Measurements from ENCODE around the gene ARHGAP12.

The ARHGAP12 gene

GRCh38 chr10:31820096-31820495 is 108.5 kb downstream of the ARHGAP12 start:
- no peak for TF ChIP-seq ZNF274 (IDR thresholded peaks at IDR 0.05; ENCODE audit: low read depth, low read length)

GRCh38 chr10:31819391-31819820 is 109.2 kb downstream of the ARHGAP12 start:
- no peak overlapping the region for H3K4me3 ChIP-seq (ENCODE audit: low read length)
- TF ChIP-seq ZNF274 (IDR thresholded peaks at IDR 0.05; ENCODE audit: low read depth, low read length), result no peak

More at GRCh38 chr10:31820096-31820495, 108.5 kb downstream of the ARHGAP12 start:
- no peak overlapping the region for H3K4me3 ChIP-seq (ENCODE audit: low read length)

- no peak for TF ChIP-seq ZNF274 (IDR thresholded peaks at IDR 0.05; ENCODE audit: low read depth, low read length)
- H3K4me3 ChIP-seq (ENCODE audit: low read length), result no peak overlapping the region
Observed at GRCh38 chr10:31816318-31816717, 112.3 kb downstream of the ARHGAP12 start.

- H3K4me3 ChIP-seq (ENCODE audit: low read length), result peak overlapping the region; percentile 51; the same call in 1 of the 2 replicates
- TF ChIP-seq ZNF274 (IDR thresholded peaks at IDR 0.05; ENCODE audit: low read depth, low read length), result no peak
Observed at GRCh38 chr10:31808258-31809218, 120.1 kb downstream of the ARHGAP12 start.

GRCh38 chr10:31804352-31804810 is 124.2 kb downstream of the ARHGAP12 start:
- H3K4me3 ChIP-seq (ENCODE audit: low read length), result no peak overlapping the region
- TF ChIP-seq ZNF274 (IDR thresholded peaks at IDR 0.05; ENCODE audit: low read depth, low read length), result no peak

GRCh38 chr10:31803606-31804351 is 124.9 kb downstream of the ARHGAP12 start:
- no peak overlapping the region for H3K4me3 ChIP-seq (ENCODE audit: low read length)
- TF ChIP-seq ZNF274 (IDR thresholded peaks at IDR 0.05; ENCODE audit: low read depth, low read length), result no peak

GRCh38 chr10:31799181-31799580 is 129.4 kb downstream of the ARHGAP12 start:
- no peak for TF ChIP-seq ZNF274 (IDR thresholded peaks at IDR 0.05; ENCODE audit: low read depth, low read length)
- H3K4me3 ChIP-seq (ENCODE audit: low read length), result no peak overlapping the region

GRCh38 chr10:31792745-31793144 is 135.9 kb downstream of the ARHGAP12 start:
- no peak for TF ChIP-seq ZNF274 (IDR thresholded peaks at IDR 0.05; ENCODE audit: low read depth, low read length)
- H3K4me3 ChIP-seq (ENCODE audit: low read length), result no peak overlapping the region

- TF ChIP-seq ZNF274 (IDR thresholded peaks at IDR 0.05; ENCODE audit: low read depth, low read length), result no peak
- H3K4me3 ChIP-seq (ENCODE audit: low read length), result no peak overlapping the region
Observed at GRCh38 chr10:31789555-31789954, 139.1 kb downstream of the ARHGAP12 start.

- no peak overlapping the region for H3K4me3 ChIP-seq (ENCODE audit: low read length)
- TF ChIP-seq ZNF274 (IDR thresholded peaks at IDR 0.05; ENCODE audit: low read depth, low read length), result no peak
Observed at GRCh38 chr10:31782701-31783100, 145.9 kb downstream of the ARHGAP12 start.

- no peak overlapping the region for H3K4me3 ChIP-seq (ENCODE audit: low read length)
- TF ChIP-seq ZNF274 (IDR thresholded peaks at IDR 0.05; ENCODE audit: low read depth, low read length), result no peak
Observed at GRCh38 chr10:31780717-31781116, 147.9 kb downstream of the ARHGAP12 start.

GRCh38 chr10:31778627-31779026 is 150.0 kb downstream of the ARHGAP12 start:
- TF ChIP-seq ZNF274 (IDR thresholded peaks at IDR 0.05; ENCODE audit: low read depth, low read length), result no peak

GRCh38 chr10:31776159-31776558 is 152.5 kb downstream of the ARHGAP12 start:
- TF ChIP-seq ZNF274 (IDR thresholded peaks at IDR 0.05; ENCODE audit: low read depth, low read length), result no peak
- no peak overlapping the region for H3K4me3 ChIP-seq (ENCODE audit: low read length)

More at GRCh38 chr10:31778627-31779026, 150.0 kb downstream of the ARHGAP12 start:
- no peak overlapping the region for H3K4me3 ChIP-seq (ENCODE audit: low read length)

- no peak for TF ChIP-seq ZNF274 (IDR thresholded peaks at IDR 0.05; ENCODE audit: low read depth, low read length)
- H3K4me3 ChIP-seq (ENCODE audit: low read length), result no peak overlapping the region
Observed at GRCh38 chr10:31774928-31775650, 153.5 kb downstream of the ARHGAP12 start.

All from GM08714 (cell line).